IMR-90 (cell line): Measurements from ENCODE around the gene TRIM49B. TPM values are rescaled to one million over a fixed set of nuclear protein-coding genes. Genes with fewer than 3 reads are reported as not detected.
"Not testable (repeated sequence)": the region's sequence is repeated elsewhere in the genome, so short reads cannot be mapped to it uniquely, and the experiment has no call there.

ENCODE experiments used
- ATAC-seq: fragments of 200-7000 bp; cut with Tn5 transposase; 2 replicates; pipeline ENCODE4 v1.9.1; 2020; ENCODE audit warnings: low read depth, mild to moderate bottlenecking, moderate library complexity
- BruUV-seq: library from RNA; stranded (reverse); fragments of 400-500 nt; replicated peaks from 2 replicates; lab custom pipeline; 2021; lab: Mats Ljungman, UMichigan
- CTCF ChIA-PET: fragments of 300-600 bp; formaldehyde crosslinking; extraction: SDS; loops from one replicate; lab custom pipeline; 2021; ENCODE audit warnings: antibody characterized with exemption; lab: Yijun Ruan, JAX
- POLR2A ChIA-PET: fragments of 300-600 bp; sonication (Branson Sonifier 250); formaldehyde crosslinking; loops from one replicate; lab custom pipeline; 2022; ENCODE audit warnings: antibody characterized with exemption; ENCODE audit not compliant: unreplicated experiment; lab: Charles Lee
- DNase-seq: peaks from one replicate; pipeline ENCODE4 v3.0.0; 2013
- H2AFZ ChIP-seq: replicated peaks from 2 replicates; pipeline ENCODE3; 2013; ENCODE audit warnings: low read length, mild to moderate bottlenecking; ENCODE audit not compliant: poor library complexity
- H2AK5ac ChIP-seq: 2 replicates; pipeline ENCODE4 v1.6.1; 2013; ENCODE audit warnings: low read depth, low read length, inconsistent platforms
- H2AK9ac ChIP-seq: replicated peaks from 2 replicates; pipeline ENCODE3; 2013; ENCODE audit warnings: mild to moderate bottlenecking, low read depth, low read length, moderate library complexity; ENCODE audit not compliant: poor library complexity
- H2BK120ac ChIP-seq: 2 replicates; pipeline ENCODE4 v1.6.1; 2013; ENCODE audit warnings: low read depth, low read length, inconsistent platforms
- H2BK15ac ChIP-seq: 3 replicates; pipeline ENCODE4 v1.6.1; 2013; ENCODE audit warnings: low read depth, low read length, inconsistent platforms
- H2BK20ac ChIP-seq: 2 replicates; pipeline ENCODE4 v1.6.1; 2013; ENCODE audit warnings: low read depth, mild to moderate bottlenecking, inconsistent platforms, low read length, moderate library complexity
- H2BK5ac ChIP-seq: 2 replicates; pipeline ENCODE4 v1.6.1; 2013; ENCODE audit warnings: mild to moderate bottlenecking, low read depth, low read length, inconsistent platforms; ENCODE audit not compliant: poor library complexity, severe bottlenecking
- H3K14ac ChIP-seq: replicated peaks from 2 replicates; pipeline ENCODE4 v1.6.1; 2013; ENCODE audit warnings: low read depth, low read length, inconsistent platforms
- H3K18ac ChIP-seq: 2 replicates; pipeline ENCODE4 v1.6.1; 2013; ENCODE audit warnings: low read depth, low read length, control low read depth
- H3K23ac ChIP-seq: 2 replicates; pipeline ENCODE4 v1.6.1; 2013; ENCODE audit warnings: low read depth, low read length, inconsistent platforms
- H3K27ac ChIP-seq: 2 replicates; pipeline ENCODE4 v1.5.1; 2013; ENCODE audit warnings: mild to moderate bottlenecking, control low read depth, low read length; ENCODE audit not compliant: insufficient read depth
- H3K27me3 ChIP-seq: 2 replicates; pipeline ENCODE4 v1.6.1; 2013; ENCODE audit warnings: low read length; ENCODE audit not compliant: control insufficient read depth, insufficient read depth
- H3K36me3 ChIP-seq: 2 replicates; pipeline ENCODE4 v1.6.1; 2013; ENCODE audit warnings: low read length, mixed read lengths; ENCODE audit not compliant: control insufficient read depth, insufficient read depth
- H3K4ac ChIP-seq: 2 replicates; pipeline ENCODE4 v1.6.1; 2013; ENCODE audit warnings: low read depth, low read length, inconsistent platforms
- H3K4me1 ChIP-seq: 2 replicates; pipeline ENCODE4 v1.6.1; 2013; ENCODE audit warnings: low read length, mixed read lengths; ENCODE audit not compliant: control insufficient read depth, insufficient read depth
- H3K4me2 ChIP-seq: 2 replicates; pipeline ENCODE4 v1.6.1; 2013; ENCODE audit warnings: low read depth, mild to moderate bottlenecking, control low read depth, low read length, moderate library complexity
- H3K4me3 ChIP-seq: 2 replicates; pipeline ENCODE4 v1.5.1; 2013; ENCODE audit warnings: low read depth, mild to moderate bottlenecking, control low read depth, low read length, moderate library complexity; ENCODE audit not compliant: insufficient read depth
- H3K56ac ChIP-seq: 2 replicates; pipeline ENCODE4 v1.6.1; 2013; ENCODE audit warnings: low read length, inconsistent platforms; ENCODE audit not compliant: insufficient read depth; ENCODE audit errors: extremely low read depth
- H3K79me1 ChIP-seq, 2 experiments: 2 replicates each; pipeline ENCODE4 v1.6.1; 2013; ENCODE audit warnings: low read length in 2 of 2, inconsistent platforms in 1 of 2, low read depth in 1 of 2
- H3K9ac ChIP-seq: 2 replicates; pipeline ENCODE4 v1.6.1; 2013; ENCODE audit warnings: low read depth, low read length, control low read depth
- H3K9me1 ChIP-seq: 2 replicates; pipeline ENCODE4 v1.6.1; 2013; ENCODE audit warnings: low read length, inconsistent platforms; ENCODE audit not compliant: insufficient read depth
- H3K9me3 ChIP-seq: 2 replicates; pipeline ENCODE4 v1.6.1; 2013; ENCODE audit warnings: low read length; ENCODE audit not compliant: control insufficient read depth, insufficient read depth
- H4K20me1 ChIP-seq: 2 replicates; pipeline ENCODE4 v1.6.1; 2013; ENCODE audit warnings: low read length, inconsistent platforms; ENCODE audit not compliant: insufficient read depth
- H4K5ac ChIP-seq: 2 replicates; pipeline ENCODE4 v1.6.1; 2013; ENCODE audit warnings: mild to moderate bottlenecking, low read depth, low read length, control low read depth
- H4K8ac ChIP-seq, 2 experiments: 2 replicates each; pipeline ENCODE4 v1.6.1; 2013; ENCODE audit warnings: low read depth in 2 of 2, low read length in 2 of 2, control low read depth in 1 of 2, inconsistent platforms in 1 of 2
- H4K91ac ChIP-seq: 2 replicates; pipeline ENCODE4 v1.6.1; 2013; ENCODE audit warnings: low read depth, low read length, inconsistent platforms; ENCODE audit not compliant: insufficient read depth
- WGBS, 2 experiments: methylation state at CpG; one replicate each; pipeline versions ENCODE4 v1.1.5 to v1.1.7; 2013; ENCODE audit warnings: missing lambda C conversion rate in 2 of 2; ENCODE audit not compliant: insufficient read length in 1 of 2; ENCODE audit errors: extremely low coverage in 2 of 2; 5-methylcytosine and 5-hydroxymethylcytosine counted together
- dilution Hi-C: fragments of 300-500 bp; cut with HindIII; formaldehyde crosslinking; loops from one replicate; pipeline ENCODE4 v1.14.3; 2018; ENCODE audit warnings: low sequenced_read_pairs; ENCODE audit not compliant: unreplicated experiment
- in situ Hi-C: fragments of 300-500 bp; cut with MboI; formaldehyde crosslinking; loops from 3 replicates; pipeline ENCODE4 v1.14.3; 2019; ENCODE audit warnings: low sequenced_read_pairs, inconsistent platforms, mixed read lengths
- intact Hi-C: fragments of 100-400 bp; cut with micrococcal nuclease; formaldehyde crosslinking; loops from 2 replicates; pipeline ENCODE4 v1.10.0; 2022
- polyA plus RNA-seq, 3 experiments: library from polyadenylated mRNA; depleted of rRNA; stranded (reverse); fragments of >200 nt; gene quantifications; 2 replicates each; pipeline ENCODE4 v1.2.3, GENCODE V29; 2012; ENCODE audit warnings: low replicate concordance in 1 of 3
- total RNA-seq: library from RNA; depleted of rRNA; stranded (reverse); fragments of >200 nt; gene quantifications from 2 replicates; pipeline ENCODE4 v1.2.3, GENCODE V29; 2012

The TRIM49B gene
- total and polyA plus RNA-seq, 2 of the 4 experiments (the other 2 are of a cell fraction), result not detected

DNA sequence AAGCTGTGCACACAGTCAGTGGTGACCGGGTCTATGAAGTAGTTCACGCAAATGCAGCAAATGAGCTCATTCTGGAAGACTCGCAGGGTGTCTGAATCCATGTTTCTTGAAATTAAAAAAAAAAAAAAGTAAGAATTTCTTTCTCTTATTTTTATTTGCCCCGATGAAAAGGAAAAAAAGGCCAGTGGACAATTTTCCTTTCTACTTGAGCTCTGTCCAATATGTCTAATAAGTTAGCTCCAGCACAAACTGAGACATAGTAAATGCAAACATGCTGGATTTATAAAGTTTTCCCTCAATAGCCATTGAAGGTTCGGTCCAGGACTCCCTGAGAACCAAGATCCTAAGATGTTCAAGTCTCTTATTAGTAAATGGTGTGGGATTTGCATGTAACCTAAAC is 30.4 kb downstream of the TRIM49B start, which contains the start of gene TRIM64C:
Gene TRIM64C (minus strand): TSS at position 101 of the 400 bp plus-strand sequence. CDS start 0 bp downstream, at position 101.
- H2AFZ ChIP-seq, BruUV-seq, H3K18ac ChIP-seq, H3K23ac ChIP-seq, H4K8ac ChIP-seq, DNase-seq, H3K9ac ChIP-seq, H2BK15ac ChIP-seq, H3K36me3 ChIP-seq, H4K20me1 ChIP-seq, H3K9me3 ChIP-seq, H4K5ac ChIP-seq, ATAC-seq, H3K4ac ChIP-seq, H3K56ac ChIP-seq, H3K4me2 ChIP-seq, H3K9me1 ChIP-seq, H2AK9ac ChIP-seq, H3K14ac ChIP-seq, H3K27ac ChIP-seq, H3K4me1 ChIP-seq, H3K4me3 ChIP-seq, H2BK20ac ChIP-seq, H3K79me1 ChIP-seq, POLR2A ChIA-PET, intact Hi-C loops, in situ Hi-C loops, H4K91ac ChIP-seq, H2BK120ac ChIP-seq, H3K27me3 ChIP-seq, H2BK5ac ChIP-seq, H2AK5ac ChIP-seq, dilution Hi-C loops, CTCF ChIA-PET: not testable (repeated sequence)
- no CpG with 5 or more reads among the region's 5 CpGs for WGBS, 2 experiments

- H4K91ac ChIP-seq, intact Hi-C loops, H3K27me3 ChIP-seq, BruUV-seq, in situ Hi-C loops, H3K23ac ChIP-seq, H4K20me1 ChIP-seq, H3K9me3 ChIP-seq, DNase-seq, H3K79me1 ChIP-seq, H3K4me3 ChIP-seq, H3K9ac ChIP-seq, H2AK9ac ChIP-seq, CTCF ChIA-PET, H2AFZ ChIP-seq, dilution Hi-C loops, H2BK15ac ChIP-seq, H3K27ac ChIP-seq, H2AK5ac ChIP-seq, H4K8ac ChIP-seq, H4K5ac ChIP-seq, H3K4me1 ChIP-seq, POLR2A ChIA-PET, H3K36me3 ChIP-seq, ATAC-seq, H3K18ac ChIP-seq, H2BK5ac ChIP-seq, H3K56ac ChIP-seq, H2BK20ac ChIP-seq, H3K9me1 ChIP-seq, H3K4ac ChIP-seq, H3K14ac ChIP-seq, H2BK120ac ChIP-seq, H3K4me2 ChIP-seq: not testable (repeated sequence)
- no CpG with 5 or more reads among the region's 5 CpGs for WGBS, 2 experiments
These were observed 41.3 kb downstream of the TRIM49B start for GRCh38 chr11:49069897-49070296.
